Right lobe of liver (tissue), 6 donors: Measurements from ENCODE around the gene MEF2C. TPM values are rescaled to one million over a fixed set of nuclear protein-coding genes. Genes with fewer than 3 reads are reported as not detected.

Source experiments
- ATAC-seq, 4 donors: fragments of 200-7000 bp; cut with Tn5 transposase; one replicate each; pipeline ENCODE4 v1.9.1; 2020; ENCODE audit warnings: mild to moderate bottlenecking in 4 of 4, moderate library complexity in 4 of 4
- DNase-seq, 3 donors: peaks; one replicate each; pipeline ENCODE4 v3.0.0-alpha.2; 2020
- H3K27ac ChIP-seq, 3 donors: fragments of 200-600 bp; one replicate each; pipeline ENCODE4 v1.8.0; 2022
- H3K27me3 ChIP-seq, 2 donors: fragments of 200-600 bp; one replicate each; pipeline ENCODE4 v1.8.0; 2022
- H3K36me3 ChIP-seq, 4 donors: fragments of 200-600 bp; sonication (generic) in 1 of 4; one replicate each; pipeline versions ENCODE4 v1.5.1 to v1.8.0; 2017 to 2022; ENCODE audit warnings: control low read depth in 1 of 4
- H3K4me1 ChIP-seq, 4 donors: fragments of 200-600 bp; sonication (generic) in 1 of 4; one replicate each; pipeline versions ENCODE4 v1.5.1 to v1.8.0; 2017 to 2022; ENCODE audit warnings: control low read depth in 1 of 4
- H3K4me3 ChIP-seq, 3 donors: fragments of 200-600 bp; one replicate each; pipeline ENCODE4 v1.8.0; 2022
- H3K9me3 ChIP-seq, 4 donors: fragments of 200-600 bp; sonication (generic) in 1 of 4; one replicate each; pipeline versions ENCODE4 v1.5.1 to v1.8.0; 2017 to 2022; ENCODE audit warnings: control low read depth in 1 of 4
- POLR2A ChIP-seq: fragments of 450-650 bp; IDR thresholded peaks from one replicate; pipeline ENCODE4 v1.6.1; 2017; ENCODE audit warnings: antibody characterized with exemption, mild to moderate bottlenecking
- WGBS: methylation state at CpG from one replicate; pipeline ENCODE4 v1.1.6; 2018; ENCODE audit warnings: low coverage, low lambda C conversion rate; ENCODE audit not compliant: insufficient coverage; ENCODE audit errors: missing lambda C conversion rate; 5-methylcytosine and 5-hydroxymethylcytosine counted together
- intact Hi-C, 2 donors: fragments of 100-400 bp; cut with DNase I; formaldehyde crosslinking; loops; one replicate each; pipeline versions ENCODE4 v1.11.2 to v1.14.1; 2022
- total RNA-seq, 6 experiments: library from RNA; depleted of rRNA in 2 of 6; stranded (reverse); fragments of >200 nt in 2 of 6; fragmentation: NEBNext Ultra II Directional in 3 of 6; extraction: Animal tissue kit (Norgen Biotek cat#: 25700) in 3 of 6; gene quantifications; one replicate each; pipeline versions ENCODE4 v1.1.0 to v1.2.4, GENCODE V29; 2016 to 2023
- TF ChIP-seq, protein P1 (sequence below), 4 donors: fragments of 200-600 bp in 3 of 4; fragments of 450-650 bp in 1 of 4; IDR thresholded peaks; one replicate each; pipeline versions ENCODE4 v1.5.1 to v1.8.0; 2016 to 2022; ENCODE audit warnings: antibody characterized with exemption in 4 of 4, mild to moderate bottlenecking in 2 of 4
- donor health status: DM: no; HTN: yes; CAD: no.
- donor health status: DM: no; HTN: no; CAD: no.
- donor health status: DM: no; HTN: no; CAD: no.
- donor health status: DM: no; HTN: yes; CAD: no.
- donor health status: DM: no; HTN: yes; CAD: no.

The MEF2C gene
- total RNA-seq, 6 experiments from 2014 or later = 4.4 to 19.4 (median 6.4) TPM

DNA sequence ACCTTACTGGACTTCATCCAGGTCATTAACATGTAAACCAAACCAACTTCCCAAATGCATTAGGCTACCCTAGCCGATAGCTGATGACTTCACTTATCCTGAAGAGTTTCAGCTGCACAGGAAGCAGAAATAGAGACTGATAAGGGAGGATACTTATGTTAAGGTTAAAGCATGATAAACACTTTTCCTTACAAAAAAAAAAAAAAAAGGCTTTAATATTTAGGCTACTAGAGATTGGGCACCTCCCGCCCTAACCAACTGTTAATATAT, 1.6 kb upstream of the MEF2C start:
- Histone ChIP-seq H3K9me3 (no peaks in the 10 kb centered on the region), H3K4me1 (peaks cover 0 to 10% (median 0%) of the 10 kb centered on the region in 4 donors), H3K27me3 (no peaks in the 10 kb centered on the region), H3K36me3 (no peaks in the 10 kb centered on the region), H3K4me3 (peak overlapping the region; percentile 33 to 56 (median 42)), H3K27ac (peak overlapping the region; percentile 43 to 66 (median 65))
- intact Hi-C loops = no loop called here
- peak in 2 of 4 donors; percentile 17 to 36 for ATAC-seq
- TF ChIP-seq POLR2A = no peak
- TF ChIP-seq, protein P1, sequence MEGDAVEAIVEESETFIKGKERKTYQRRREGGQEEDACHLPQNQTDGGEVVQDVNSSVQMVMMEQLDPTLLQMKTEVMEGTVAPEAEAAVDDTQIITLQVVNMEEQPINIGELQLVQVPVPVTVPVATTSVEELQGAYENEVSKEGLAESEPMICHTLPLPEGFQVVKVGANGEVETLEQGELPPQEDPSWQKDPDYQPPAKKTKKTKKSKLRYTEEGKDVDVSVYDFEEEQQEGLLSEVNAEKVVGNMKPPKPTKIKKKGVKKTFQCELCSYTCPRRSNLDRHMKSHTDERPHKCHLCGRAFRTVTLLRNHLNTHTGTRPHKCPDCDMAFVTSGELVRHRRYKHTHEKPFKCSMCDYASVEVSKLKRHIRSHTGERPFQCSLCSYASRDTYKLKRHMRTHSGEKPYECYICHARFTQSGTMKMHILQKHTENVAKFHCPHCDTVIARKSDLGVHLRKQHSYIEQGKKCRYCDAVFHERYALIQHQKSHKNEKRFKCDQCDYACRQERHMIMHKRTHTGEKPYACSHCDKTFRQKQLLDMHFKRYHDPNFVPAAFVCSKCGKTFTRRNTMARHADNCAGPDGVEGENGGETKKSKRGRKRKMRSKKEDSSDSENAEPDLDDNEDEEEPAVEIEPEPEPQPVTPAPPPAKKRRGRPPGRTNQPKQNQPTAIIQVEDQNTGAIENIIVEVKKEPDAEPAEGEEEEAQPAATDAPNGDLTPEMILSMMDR (IDR thresholded peaks at IDR 0.05) = no peak
- WGBS = 25% methylated on average over 2 of the region's 2 CpGs
- no peak for DNase-seq

DNA sequence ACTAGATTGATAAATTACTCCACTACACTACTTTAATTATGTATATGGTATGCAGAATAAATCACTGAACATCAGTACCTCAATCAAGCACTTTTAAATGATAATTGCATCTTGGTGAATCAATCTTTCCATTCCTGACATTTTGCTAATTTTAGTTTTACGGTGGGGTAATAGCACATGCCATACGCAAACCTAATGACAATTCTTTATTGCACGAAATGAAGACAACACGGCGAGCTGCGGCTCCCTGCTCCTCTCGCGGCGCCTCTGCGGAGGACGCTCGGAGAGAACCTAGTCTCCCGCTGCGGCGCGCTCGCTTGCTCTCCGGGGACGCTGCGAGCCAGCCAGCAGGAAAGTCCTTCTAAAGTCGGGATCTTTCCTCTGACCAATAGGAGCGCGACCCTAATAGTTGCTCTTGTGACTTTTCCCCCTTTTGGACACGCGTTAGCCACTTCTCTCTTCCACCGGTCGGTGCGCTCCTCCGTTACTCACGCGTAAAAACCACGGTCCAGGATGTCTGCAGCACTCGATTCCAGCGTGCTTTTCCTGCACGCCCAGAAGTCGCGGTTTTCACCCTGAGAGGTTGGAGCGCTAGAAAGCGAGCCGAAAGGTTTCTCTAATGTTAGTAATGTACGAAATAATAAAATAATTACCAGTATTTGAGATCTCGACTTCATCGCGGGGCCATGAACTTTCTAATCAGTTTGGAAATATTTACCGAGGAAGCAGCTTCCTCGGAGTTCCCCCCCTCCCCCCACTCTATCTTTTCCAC, 1.0 kb upstream of the MEF2C start:
- ATAC-seq (peak; percentile 45 to 60 (median 52)), DNase-seq (peak; percentile 54 to 62 (median 58))
- Histone ChIP-seq H3K27ac (peak overlapping the region; percentile 43 to 66 (median 65)), H3K4me3 (peak overlapping the region; percentile 33 to 56 (median 42)), H3K27me3 (no peaks in the 10 kb centered on the region), H3K36me3 (no peaks in the 10 kb centered on the region), H3K9me3 (no peaks in the 10 kb centered on the region), H3K4me1 (peaks cover 0 to 10% (median 0%) of the 10 kb centered on the region in 4 donors)
- 1% methylated on average over 45 of the region's 46 CpGs for WGBS
- intact Hi-C loops = no loop called here
- peak; percentile 48 for TF ChIP-seq POLR2A
- TF ChIP-seq, protein P1 (IDR thresholded peaks at IDR 0.05) = no peak

DNA sequence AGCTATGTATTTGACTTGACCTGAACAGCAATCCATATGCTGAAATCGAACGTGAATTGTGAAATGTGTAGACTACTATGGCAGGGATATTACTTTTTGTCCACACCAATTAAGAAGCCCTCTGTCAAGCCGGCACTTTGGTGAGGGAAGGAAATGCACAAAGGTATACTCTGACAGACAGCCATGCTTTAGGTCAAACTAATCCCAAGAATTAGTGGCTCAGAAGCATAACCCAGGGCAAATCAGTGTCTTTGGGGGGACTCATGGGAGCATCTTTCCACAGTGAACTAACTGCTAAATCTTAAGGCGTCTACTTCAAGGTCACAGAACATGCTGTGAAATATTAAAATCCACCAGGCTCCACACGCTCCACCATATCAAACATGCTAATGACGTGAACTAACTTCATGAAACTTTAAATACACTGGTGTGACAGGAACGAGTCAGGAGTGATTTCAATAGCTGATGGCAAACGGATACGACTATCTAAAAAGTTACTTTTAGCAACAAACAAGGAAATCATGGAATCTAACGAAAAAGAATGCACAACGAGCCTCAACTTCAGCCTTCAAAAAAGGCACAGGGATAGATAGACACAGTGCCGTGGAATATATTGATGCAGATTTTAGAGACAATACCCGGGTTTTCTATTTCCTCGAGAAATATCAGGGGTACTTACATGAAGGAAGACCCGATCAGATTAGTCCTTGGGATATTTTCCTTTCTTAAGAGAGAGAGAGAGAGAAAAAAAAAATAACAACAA, 527 bp downstream of the MEF2C start:
- ATAC-seq (no peak), DNase-seq (no peak)
- 4% methylated on average over 15 of the region's 15 CpGs for WGBS
- H3K4me3 ChIP-seq = peak overlapping the region; percentile 33 to 56 (median 42)
- peak overlapping the region; percentile 66 to 80 (median 74) for H3K27ac ChIP-seq
- H3K9me3 ChIP-seq = no peaks in the 10 kb centered on the region
- TF ChIP-seq, protein P1 (IDR thresholded peaks at IDR 0.05) = no peak
- no peaks in the 10 kb centered on the region for H3K27me3 ChIP-seq
- no peaks in the 10 kb centered on the region for H3K36me3 ChIP-seq
- intact Hi-C loops = no loop called here
- H3K4me1 ChIP-seq = peaks cover 0 to 10% (median 0%) of the 10 kb centered on the region in 4 donors

DNA sequence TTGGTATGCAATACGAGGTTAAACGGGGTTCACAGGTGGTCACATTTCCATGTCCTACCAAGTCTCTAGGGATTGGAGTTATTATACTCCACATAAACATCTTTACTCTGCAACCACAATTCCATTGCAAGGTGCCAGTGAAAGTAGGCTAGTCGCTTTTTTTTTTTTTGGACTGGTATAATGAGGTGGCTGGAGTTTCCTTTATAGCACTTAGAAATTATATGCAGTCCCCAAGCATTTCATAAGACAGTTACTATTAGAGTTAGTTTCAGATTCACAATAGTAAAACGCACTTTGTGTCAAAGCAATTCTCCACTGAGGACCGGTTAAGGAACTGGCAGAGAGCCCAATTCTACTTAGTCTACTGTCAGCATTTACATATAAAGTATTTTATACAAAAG, 1.4 kb downstream of the MEF2C start:
- no peaks in the 10 kb centered on the region for H3K27me3 ChIP-seq
- intact Hi-C loops = no loop called here
- 22% methylated on average over 5 of the region's 5 CpGs for WGBS
- no peaks in the 10 kb centered on the region for H3K36me3 ChIP-seq
- DNase-seq (no peak), ATAC-seq (peak in 2 of 4 donors; percentile 4 to 5)
- H3K27ac ChIP-seq = peak overlapping the region; percentile 66 to 80 (median 74)
- TF ChIP-seq, protein P1 (IDR thresholded peaks at IDR 0.05) = no peak
- TF ChIP-seq POLR2A = no peak
- H3K4me1 ChIP-seq = peaks cover 0 to 10% (median 0%) of the 10 kb centered on the region in 4 donors
- H3K4me3 ChIP-seq = peak overlapping the region; percentile 33 to 56 (median 42)
- H3K9me3 ChIP-seq = no peaks in the 10 kb centered on the region
